ENCODE data around the gene ENDOV. TPM values are rescaled to one million over a fixed set of nuclear protein-coding genes. Genes with fewer than 3 reads are reported as not detected.

ENDOV gene
- total and polyA plus RNA-seq, 2 of the 13 experiments (the other 11 are each of a cell fraction or from before 2014, with no cell fraction given): 15.1 to 17.1 TPM

- TF ChIP-seq PRPF4 (IDR thresholded peaks at IDR 0.05; ENCODE audit: low read depth, low read length, poor library complexity, severe bottlenecking): no peak
- peak; percentile 84; the same call in 1 of the 2 replicates for TF ChIP-seq TOPORS (CRISPR knock-in tag; IDR thresholded peaks at IDR 0.05)
- TF ChIP-seq ZSCAN20 (CRISPR knock-in tag; IDR thresholded peaks at IDR 0.05; ENCODE audit: borderline replicate concordance): peak; percentile 51
- TF ChIP-seq AKAP8 (CRISPR knock-in tag; IDR thresholded peaks at IDR 0.05): peak; percentile 47
- TF ChIP-seq ZXDC (CRISPR knock-in tag; IDR thresholded peaks at IDR 0.05): peak; percentile 79
- no peak; the same call in 1 of the 2 replicates for TF ChIP-seq ZIK1 (CRISPR knock-in tag; IDR thresholded peaks at IDR 0.05; ENCODE audit: borderline replicate concordance, low read depth)
- no peak for TF ChIP-seq MZF1 (CRISPR knock-in tag; IDR thresholded peaks at IDR 0.05; ENCODE audit: borderline replicate concordance)
- TF ChIP-seq PBX2 (CRISPR knock-in tag; IDR thresholded peaks at IDR 0.05): no peak
- TF ChIP-seq ISL2 (CRISPR knock-in tag; IDR thresholded peaks at IDR 0.05): peak; percentile 85
- peak; percentile 99 for TF ChIP-seq NFIB (CRISPR knock-in tag; IDR thresholded peaks at IDR 0.05; ENCODE audit: borderline replicate concordance)
- TF ChIP-seq, protein P1, sequence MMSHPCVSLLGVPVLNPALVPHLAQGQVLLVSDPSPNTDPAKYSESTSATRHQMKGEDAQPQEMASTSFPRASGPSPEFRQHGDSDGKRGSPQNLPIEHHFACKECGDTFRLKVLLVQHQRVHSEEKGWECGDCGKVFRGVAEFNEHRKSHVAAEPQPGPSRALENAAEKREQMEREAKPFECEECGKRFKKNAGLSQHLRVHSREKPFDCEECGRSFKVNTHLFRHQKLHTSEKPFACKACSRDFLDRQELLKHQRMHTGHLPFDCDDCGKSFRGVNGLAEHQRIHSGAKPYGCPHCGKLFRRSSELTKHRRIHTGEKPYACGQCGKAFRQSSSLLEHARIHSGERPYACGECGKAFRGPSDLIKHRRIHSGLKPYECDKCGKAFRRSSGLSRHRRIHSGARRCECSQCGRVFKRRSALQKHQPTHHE (CRISPR knock-in tag; IDR thresholded peaks at IDR 0.05; ENCODE audit: borderline replicate concordance): peak; percentile 40
- no peak for TF ChIP-seq ZNF644 (CRISPR knock-in tag; IDR thresholded peaks at IDR 0.05; ENCODE audit: low read depth)
- TF ChIP-seq ZNF260 (CRISPR knock-in tag; IDR thresholded peaks at IDR 0.05; ENCODE audit: borderline replicate concordance, low read depth): 0 out of 2 replicates have a peak, but pooled peaks have one; percentile 46
- peak; percentile 92 for TF ChIP-seq HOXA3 (CRISPR knock-in tag; IDR thresholded peaks at IDR 0.05)
- 0 out of 2 replicates have a peak, but pooled peaks have one; percentile 41 for TF ChIP-seq ZNF362 (CRISPR knock-in tag; IDR thresholded peaks at IDR 0.05; ENCODE audit: borderline replicate concordance)
- peak; percentile 72; the same call in 1 of the 2 replicates for TF ChIP-seq SMAD1 (CRISPR knock-in tag; IDR thresholded peaks at IDR 0.05; ENCODE audit: borderline replicate concordance, low read depth)
- TF ChIP-seq, protein P2, sequence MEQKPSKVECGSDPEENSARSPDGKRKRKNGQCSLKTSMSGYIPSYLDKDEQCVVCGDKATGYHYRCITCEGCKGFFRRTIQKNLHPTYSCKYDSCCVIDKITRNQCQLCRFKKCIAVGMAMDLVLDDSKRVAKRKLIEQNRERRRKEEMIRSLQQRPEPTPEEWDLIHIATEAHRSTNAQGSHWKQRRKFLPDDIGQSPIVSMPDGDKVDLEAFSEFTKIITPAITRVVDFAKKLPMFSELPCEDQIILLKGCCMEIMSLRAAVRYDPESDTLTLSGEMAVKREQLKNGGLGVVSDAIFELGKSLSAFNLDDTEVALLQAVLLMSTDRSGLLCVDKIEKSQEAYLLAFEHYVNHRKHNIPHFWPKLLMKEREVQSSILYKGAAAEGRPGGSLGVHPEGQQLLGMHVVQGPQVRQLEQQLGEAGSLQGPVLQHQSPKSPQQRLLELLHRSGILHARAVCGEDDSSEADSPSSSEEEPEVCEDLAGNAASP (CRISPR knock-in tag; IDR thresholded peaks at IDR 0.05; ENCODE audit: borderline replicate concordance): peak; percentile 78
- peak; percentile 97 for TF ChIP-seq YEATS2 (CRISPR knock-in tag; IDR thresholded peaks at IDR 0.05; ENCODE audit: borderline replicate concordance)
- TF ChIP-seq ZNF775 (CRISPR knock-in tag; IDR thresholded peaks at IDR 0.05; ENCODE audit: borderline replicate concordance): no peak
These were observed 39.8 kb downstream of the ENDOV start (continued) for GRCh38 chr17:80454557-80455335.
